H1 (cell line): ENCODE measurements around the gene SEMA4D. TPM values are rescaled to one million over a fixed set of nuclear protein-coding genes. Genes with fewer than 3 reads are reported as not detected.

Source experiments
- CTCF ChIA-PET: fragments of 300-600 bp; sonication (Branson Sonifier 250); formaldehyde crosslinking; loops from one replicate; lab custom pipeline; 2021; ENCODE audit not compliant: partially characterized antibody; lab: Charles Lee
- POLR2A ChIA-PET: fragments of 300-600 bp; sonication (Branson Sonifier 250); formaldehyde crosslinking; loops from one replicate; lab custom pipeline; 2021; ENCODE audit warnings: inconsistent platforms; ENCODE audit not compliant: partially characterized antibody; lab: Charles Lee
- DNase-seq, 2 experiments: peaks; one replicate each; pipeline versions ENCODE4 v3.0.0 to v3.0.0-alpha.2; 2010 to 2022; ENCODE audit warnings: low spot score in 2 of 2, low read depth in 1 of 2, mixed read lengths in 1 of 2
- FAIRE-seq: peaks from 2 replicates; lab custom pipeline; 2011; peaks lifted over from hg19 to GRCh38; lab: Jason Lieb, UNC
- H2AFZ ChIP-seq: 2 replicates; pipeline ENCODE4 v1.8.1; 2012; ENCODE audit warnings: low read length, inconsistent platforms
- H2AK5ac ChIP-seq: 2 replicates; pipeline ENCODE4 v1.6.1; 2013; ENCODE audit warnings: low read depth, low read length
- H2BK120ac ChIP-seq: replicated peaks from 2 replicates; pipeline ENCODE3; 2013; ENCODE audit warnings: low read depth, low read length, inconsistent platforms
- H2BK12ac ChIP-seq: 2 replicates; pipeline ENCODE4 v1.6.1; 2013; ENCODE audit warnings: low read depth, low read length
- H2BK15ac ChIP-seq: 2 replicates; pipeline ENCODE4 v1.6.1; 2013; ENCODE audit warnings: low read length
- H2BK20ac ChIP-seq: 2 replicates; pipeline ENCODE4 v1.6.1; 2013; ENCODE audit warnings: low read length
- H2BK5ac ChIP-seq: 2 replicates; pipeline ENCODE4 v1.6.1; 2013; ENCODE audit warnings: low read depth, low read length
- H3K14ac ChIP-seq: 2 replicates; pipeline ENCODE4 v1.6.1; 2013; ENCODE audit warnings: inconsistent platforms; ENCODE audit not compliant: insufficient read length
- H3K18ac ChIP-seq: 2 replicates; pipeline ENCODE4 v1.6.1; 2013; ENCODE audit warnings: low read length; ENCODE audit errors: extremely low read depth
- H3K23ac ChIP-seq: 2 replicates; pipeline ENCODE4 v1.6.1; 2013; ENCODE audit warnings: inconsistent platforms; ENCODE audit not compliant: insufficient read length
- H3K23me2 ChIP-seq: 2 replicates; pipeline ENCODE4 v1.6.1; 2013; ENCODE audit warnings: low read depth, low read length
- H3K27ac ChIP-seq: 2 replicates; pipeline ENCODE4 v1.6.1; 2011; ENCODE audit warnings: low read depth, low read length, inconsistent platforms
- H3K27me3 ChIP-seq, 4 experiments: replicated peaks in 1 of 4; 1 replicate in 1 of 4; 2 replicates in 3 of 4; pipeline versions ENCODE4 v1.6.1 to v1.8.1; 2011 to 2013; ENCODE audit warnings: low read length in 3 of 4, mild to moderate bottlenecking in 3 of 4, inconsistent platforms in 2 of 4, mixed read lengths in 2 of 4, moderate library complexity in 1 of 4; ENCODE audit not compliant: control insufficient read depth in 3 of 4, insufficient read depth in 3 of 4; ENCODE audit errors: extremely low read depth in 1 of 4
- H3K36me3 ChIP-seq, 4 experiments: 2 replicates each; pipeline versions ENCODE4 v1.6.1 to v1.8.1; 2011 to 2013; ENCODE audit warnings: mild to moderate bottlenecking in 4 of 4, low read length in 3 of 4, moderate library complexity in 2 of 4, control low read depth in 1 of 4, inconsistent platforms in 1 of 4; ENCODE audit not compliant: insufficient read depth in 4 of 4, control insufficient read depth in 2 of 4
- H3K4ac ChIP-seq: replicated peaks from 2 replicates; pipeline ENCODE3; 2013; ENCODE audit warnings: low read length, low read depth, mixed read lengths, inconsistent platforms; ENCODE audit not compliant: insufficient read length
- H3K4me1 ChIP-seq, 4 experiments: replicated peaks in 1 of 4; 1 replicate in 1 of 4; 2 replicates in 3 of 4; pipeline versions ENCODE4 v1.6.1 to v1.8.1; 2011 to 2013; ENCODE audit warnings: low read length in 3 of 4, inconsistent platforms in 2 of 4, mixed read lengths in 1 of 4; ENCODE audit not compliant: insufficient read depth in 4 of 4, control insufficient read depth in 3 of 4
- H3K4me2 ChIP-seq, 2 experiments: 2 replicates each; pipeline versions ENCODE4 v1.6.1 to v1.8.1; 2011 to 2013; ENCODE audit warnings: low read depth in 2 of 2, low read length in 2 of 2, control low read depth in 1 of 2, inconsistent platforms in 1 of 2, mild to moderate bottlenecking in 1 of 2; ENCODE audit not compliant: insufficient read depth in 1 of 2
- H3K4me3 ChIP-seq, 4 experiments: fragments of 200-600, 300-600 bp in 1 of 4; sonication (generic), shearing (Covaris generic), sonication (Bioruptor Twin) in 1 of 4; 2 replicates each; pipeline versions ENCODE4 v1.5.1 to v1.8.1; 2011 to 2016; ENCODE audit warnings: low read length in 4 of 4, low read depth in 3 of 4, control low read depth in 2 of 4, inconsistent platforms in 2 of 4, mild to moderate bottlenecking in 2 of 4, mixed read lengths in 1 of 4, moderate library complexity in 1 of 4; ENCODE audit not compliant: insufficient read depth in 2 of 4; ENCODE audit errors: extremely low read depth in 1 of 4
- H3K56ac ChIP-seq: replicated peaks from 2 replicates; pipeline ENCODE3; 2013; ENCODE audit warnings: low read depth, mild to moderate bottlenecking, mixed read lengths, low read length, inconsistent platforms; ENCODE audit not compliant: insufficient read length
- H3K79me1 ChIP-seq: 2 replicates; pipeline ENCODE4 v1.6.1; 2013; ENCODE audit warnings: low read depth, low read length, control low read depth
- H3K79me2 ChIP-seq, 2 experiments: 2 replicates each; pipeline versions ENCODE4 v1.6.1 to v1.8.1; 2012 to 2013; ENCODE audit warnings: low read length in 2 of 2, mild to moderate bottlenecking in 2 of 2, inconsistent platforms in 1 of 2; ENCODE audit not compliant: insufficient read depth in 2 of 2, control insufficient read depth in 1 of 2
- H3K9ac ChIP-seq, 4 experiments: replicated peaks in 1 of 4; 1 replicate in 1 of 4; 2 replicates in 3 of 4; pipeline versions ENCODE4 v1.6.1 to v1.8.1; 2011 to 2013; ENCODE audit warnings: low read depth in 3 of 4, low read length in 3 of 4, control low read depth in 2 of 4, mild to moderate bottlenecking in 2 of 4, moderate library complexity in 2 of 4, inconsistent platforms in 1 of 4; ENCODE audit errors: extremely low read depth in 1 of 4
- H3K9me3 ChIP-seq, 2 experiments: 2 replicates each; pipeline versions ENCODE4 v1.6.1 to v1.8.1; 2012 to 2013; ENCODE audit warnings: mild to moderate bottlenecking in 2 of 2, moderate library complexity in 2 of 2, control low read depth in 1 of 2, inconsistent platforms in 1 of 2, low read depth in 1 of 2, low read length in 1 of 2, mixed read lengths in 1 of 2; ENCODE audit not compliant: insufficient read depth in 2 of 2
- H4K20me1 ChIP-seq, 2 experiments: replicated peaks in 1 of 2; 2 replicates each; pipeline versions ENCODE3 to v1.8.1; 2011 to 2013; ENCODE audit warnings: inconsistent platforms in 2 of 2, low read length in 2 of 2, mild to moderate bottlenecking in 1 of 2; ENCODE audit not compliant: insufficient read depth in 2 of 2, control insufficient read depth in 1 of 2
- H4K5ac ChIP-seq: 2 replicates; pipeline ENCODE4 v1.6.1; 2013; ENCODE audit warnings: low read length, low read depth, mixed read lengths, inconsistent platforms; ENCODE audit not compliant: insufficient read length
- H4K8ac ChIP-seq: 2 replicates; pipeline ENCODE4 v1.8.0; 2013; ENCODE audit warnings: mild to moderate bottlenecking, moderate library complexity, low read length, inconsistent platforms; ENCODE audit not compliant: insufficient read depth; ENCODE audit errors: extremely low read depth
- H4K91ac ChIP-seq: replicated peaks from 2 replicates; pipeline ENCODE3; 2013; ENCODE audit warnings: low read length, mixed read lengths, inconsistent platforms; ENCODE audit not compliant: insufficient read length
- SP2 ChIP-seq: IDR thresholded peaks from 2 replicates; pipeline ENCODE4 v1.6.1; 2012; ENCODE audit warnings: mild to moderate bottlenecking, low read length, inconsistent platforms
- WGBS, 2 experiments: shearing (Covaris generic) in 1 of 2; methylation state at CpG; one replicate each; pipeline versions ENCODE4 v1.1.6 to v1.1.7; 2013 to 2015; ENCODE audit warnings: low lambda C conversion rate in 2 of 2, mixed read lengths in 2 of 2, inconsistent platforms in 1 of 2, low coverage in 1 of 2, missing lambda C conversion rate in 1 of 2; ENCODE audit not compliant: insufficient replicate concordance in 2 of 2, insufficient coverage in 1 of 2, insufficient read length in 1 of 2; ENCODE audit errors: extremely low coverage in 1 of 2, missing lambda C conversion rate in 1 of 2; 5-methylcytosine and 5-hydroxymethylcytosine counted together
- polyA plus RNA-seq, 7 experiments: library from polyadenylated mRNA; depleted of rRNA in 3 of 7; stranded (reverse) in 5 of 7; unstranded in 2 of 7; fragments of >200 nt in 5 of 7; fragments of 200-250 nt in 2 of 7; gene quantifications; 1 replicate in 5 of 7; 2 replicates in 1 of 7; 4 replicates in 1 of 7; pipeline versions ENCODE4 v1.2.1 to v1.2.3, GENCODE V29; 2011 to 2013; ENCODE audit warnings: missing spikeins in 2 of 7, mixed read lengths in 2 of 7
- total RNA-seq: library from RNA; stranded (reverse); fragmentation: NEBNext Ultra II Directional; extraction: Animal tissue kit (Norgen Biotek cat#: 25700); gene quantifications from 2 replicates; pipeline ENCODE4 v1.2.1, GENCODE V29; 2021

SEMA4D gene
- total and polyA plus RNA-seq, 2 of the 8 experiments (the other 6 are each of a cell fraction or from before 2014, with no cell fraction given) = 21.0 to 70.4 TPM

- H3K9ac ChIP-seq = no peak overlapping the region
- POLR2A ChIA-PET = interaction anchor here (1.2 to 1.8 kb wide), 2 partner anchors 13 to 57 kb away, joined by 4 to 5 read pairs; no protein-coding TSS in a partner anchor
- no peak overlapping the region for H2BK120ac ChIP-seq
- H4K91ac ChIP-seq = no peak overlapping the region
- no peaks in the 10 kb centered on the region for H3K79me1 ChIP-seq
- H2BK15ac ChIP-seq = no peak overlapping the region; the same call in 1 of the 2 replicates
- peaks cover 0 to 1% of the 10 kb centered on the region in 2 experiments; a peak in 1 of 4 replicates for H3K79me2 ChIP-seq
- DNase-seq (no peak), FAIRE-seq (no peak)
- no peak overlapping the region for H3K4me3 ChIP-seq
- no peak overlapping the region for H3K4ac ChIP-seq
- H3K23me2 ChIP-seq = no peaks in the 10 kb centered on the region; the same call in 1 of the 2 replicates
- no peaks in the 10 kb centered on the region for H3K27me3 ChIP-seq
- no peak overlapping the region for H2AFZ ChIP-seq
- no peaks in the 10 kb centered on the region for H4K20me1 ChIP-seq
- H2BK12ac ChIP-seq = no peak overlapping the region; the same call in 1 of the 2 replicates
- H3K36me3 ChIP-seq = no peaks in the 10 kb centered on the region
- CTCF ChIA-PET = interaction anchor here (0.6 to 2.2 kb wide), 8 partner anchors 40 to 91 kb away, joined by 3 to 8 read pairs (median 3); no protein-coding TSS in a partner anchor
- no peak overlapping the region for H4K5ac ChIP-seq
- no peak overlapping the region for H3K27ac ChIP-seq
- no peaks in the 10 kb centered on the region for H3K9me3 ChIP-seq
- 91% methylated on average over 6 of the region's 6 CpGs; no CpG with 5 or more reads in 1 of the 2 experiments for WGBS, 2 experiments
- no peak overlapping the region; the same call in 1 of the 2 replicates for H2AK5ac ChIP-seq
- no peak overlapping the region for H3K4me2 ChIP-seq
- peaks cover 0 to 13% (median 7%) of the 10 kb centered on the region in 4 experiments; a peak in 6 of 7 replicates for H3K4me1 ChIP-seq
- no peak overlapping the region for H2BK5ac ChIP-seq
- no peak overlapping the region for H2BK20ac ChIP-seq
- no peak overlapping the region for H3K14ac ChIP-seq
- H3K23ac ChIP-seq = no peak overlapping the region
- no peak overlapping the region for H3K18ac ChIP-seq
- H3K56ac ChIP-seq = no peak overlapping the region
- H4K8ac ChIP-seq = no peak overlapping the region
- TF ChIP-seq SP2 = no peak
These were observed 4.2 kb upstream of the SEMA4D start for GRCh38 chr9:89502038-89502601.
